ENCODE data around the gene GPC4.

GRCh38 chrX:133410550-133410949, 4.7 kb downstream of the GPC4 start:
- TF ChIP-seq CTCF (conservative IDR thresholded peaks at IDR 0.05; ENCODE audit: low read depth, low read length) (no peak), EZH2 (IDR thresholded peaks at IDR 0.05; ENCODE audit: borderline replicate concordance, low read depth, low read length, poor library complexity, severe bottlenecking) (no peak)

Measured in A673 (cell line).